Measurements from ENCODE around the gene AGBL1.

Gene AGBL1

DNA sequence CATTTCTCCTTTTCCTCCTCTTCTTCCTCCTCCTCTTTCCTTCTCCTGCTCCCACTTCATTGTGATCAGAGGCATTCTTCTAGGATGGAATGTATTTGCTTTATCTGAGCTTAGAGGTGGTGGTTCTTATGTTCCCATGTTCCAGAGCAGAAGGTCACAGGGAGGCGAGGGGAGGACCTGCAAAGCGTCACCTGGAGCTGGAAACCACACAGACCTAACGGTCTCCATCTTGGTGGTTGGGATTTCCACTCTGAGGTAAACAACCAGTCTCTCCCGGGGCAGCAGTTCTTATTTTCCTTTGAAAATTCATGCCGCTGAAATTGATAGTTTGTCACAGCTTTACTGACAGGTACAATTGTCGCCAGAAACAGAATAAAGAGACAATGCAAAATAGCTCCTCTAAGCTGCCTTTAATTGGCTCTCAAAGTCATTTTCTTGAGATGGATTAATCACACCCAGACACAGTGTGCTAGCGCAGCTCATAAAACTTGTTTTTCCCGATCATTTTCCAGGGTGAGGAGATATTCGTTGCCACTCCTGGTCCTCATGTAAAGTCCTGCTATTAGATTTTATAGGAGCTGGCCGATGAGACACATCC, 16.9 kb upstream of the AGBL1 start:
- Mint-ChIP-seq H3K4me1 (ENCODE audit: low read depth in 2 of 2) (no peaks in the 10 kb centered on the region), H3K27me3 (peaks cover 30 to 38% of the 10 kb centered on the region in 2 donors), H3K36me3 (ENCODE audit: insufficient read depth) (no peaks in the 10 kb centered on the region), H3K27ac (no peak overlapping the region), H3K4me3 (no peak overlapping the region), H3K9me3 (peaks cover 3 to 12% of the 10 kb centered on the region in 2 donors)
- ATAC-seq (replicated peaks): no peak
- DNase-seq: no peak

DNA sequence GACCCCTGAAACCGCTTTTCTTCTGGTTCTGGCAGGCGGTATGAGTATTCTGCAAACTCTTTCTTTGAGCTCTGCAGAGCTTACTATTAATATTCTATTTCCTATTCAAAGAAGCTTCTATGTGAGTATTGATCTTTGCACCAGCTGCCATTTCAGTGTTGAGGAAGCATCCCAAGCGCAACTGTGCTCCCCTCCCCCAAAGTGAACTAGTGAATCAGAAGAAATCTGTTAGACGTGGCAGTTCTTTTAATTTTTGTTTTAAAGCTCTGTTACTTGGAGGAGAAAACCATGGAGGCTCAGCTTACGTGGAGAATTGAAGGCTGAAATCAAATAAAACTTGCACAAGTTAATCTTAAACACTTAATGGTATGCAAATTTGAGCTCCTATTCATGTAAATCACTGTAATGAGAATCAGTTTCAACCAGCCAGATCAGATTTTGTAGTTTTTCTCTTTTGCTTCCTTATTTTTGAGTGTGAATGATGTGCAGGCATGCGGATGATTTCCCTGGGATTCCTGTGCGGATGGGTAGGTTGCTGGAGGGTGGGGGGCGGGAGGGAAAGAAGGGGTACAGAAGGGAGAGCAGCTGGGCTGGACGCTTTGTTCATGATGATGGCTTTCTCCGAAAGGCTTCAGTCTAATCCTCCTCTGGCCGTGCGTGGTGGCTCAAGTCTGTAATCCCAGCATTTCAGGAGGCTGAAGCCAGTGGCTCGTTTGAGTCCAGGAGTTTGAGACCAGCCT, 16.1 kb upstream of the AGBL1 start:
- ATAC-seq (replicated peaks): no peak
- H3K27me3 Mint-ChIP-seq: peaks cover 30 to 38% of the 10 kb centered on the region in 2 donors
- H3K27ac Mint-ChIP-seq: no peak overlapping the region
- H3K4me1 Mint-ChIP-seq (ENCODE audit: low read depth in 2 of 2): no peaks in the 10 kb centered on the region
- no peak overlapping the region for H3K4me3 Mint-ChIP-seq
- no peak for DNase-seq
- peaks cover 3 to 15% of the 10 kb centered on the region in 2 donors for H3K9me3 Mint-ChIP-seq
- no peaks in the 10 kb centered on the region for H3K36me3 Mint-ChIP-seq (ENCODE audit: insufficient read depth)

DNA sequence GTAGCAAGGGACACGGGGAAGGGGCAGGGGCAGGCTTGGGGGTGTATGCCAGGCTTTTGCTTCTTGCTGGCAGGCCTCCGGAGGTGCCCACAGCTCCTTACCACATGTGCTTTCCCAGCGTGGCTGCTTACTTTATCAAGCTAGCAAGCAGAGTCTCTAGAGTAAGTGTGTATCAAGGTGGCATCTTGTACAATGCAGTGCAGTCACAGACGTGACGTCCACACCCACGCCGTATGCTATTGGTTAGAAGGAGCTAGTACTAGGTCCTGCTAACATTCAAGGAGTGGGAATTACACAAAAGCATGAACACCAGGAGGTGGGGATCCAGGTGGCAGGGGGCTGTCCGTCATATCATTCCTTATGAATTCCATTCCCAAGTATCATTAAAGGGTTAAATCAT, 15.3 kb upstream of the AGBL1 start:
- peaks cover 30 to 38% of the 10 kb centered on the region in 2 donors for H3K27me3 Mint-ChIP-seq
- no peak for ATAC-seq (replicated peaks)
- peaks cover 3 to 15% of the 10 kb centered on the region in 2 donors for H3K9me3 Mint-ChIP-seq
- H3K4me1 Mint-ChIP-seq (ENCODE audit: low read depth in 2 of 2): no peaks in the 10 kb centered on the region
- no peak for DNase-seq
- H3K4me3 Mint-ChIP-seq: no peak overlapping the region
- no peak overlapping the region for H3K27ac Mint-ChIP-seq
- H3K36me3 Mint-ChIP-seq (ENCODE audit: insufficient read depth): no peaks in the 10 kb centered on the region

DNA sequence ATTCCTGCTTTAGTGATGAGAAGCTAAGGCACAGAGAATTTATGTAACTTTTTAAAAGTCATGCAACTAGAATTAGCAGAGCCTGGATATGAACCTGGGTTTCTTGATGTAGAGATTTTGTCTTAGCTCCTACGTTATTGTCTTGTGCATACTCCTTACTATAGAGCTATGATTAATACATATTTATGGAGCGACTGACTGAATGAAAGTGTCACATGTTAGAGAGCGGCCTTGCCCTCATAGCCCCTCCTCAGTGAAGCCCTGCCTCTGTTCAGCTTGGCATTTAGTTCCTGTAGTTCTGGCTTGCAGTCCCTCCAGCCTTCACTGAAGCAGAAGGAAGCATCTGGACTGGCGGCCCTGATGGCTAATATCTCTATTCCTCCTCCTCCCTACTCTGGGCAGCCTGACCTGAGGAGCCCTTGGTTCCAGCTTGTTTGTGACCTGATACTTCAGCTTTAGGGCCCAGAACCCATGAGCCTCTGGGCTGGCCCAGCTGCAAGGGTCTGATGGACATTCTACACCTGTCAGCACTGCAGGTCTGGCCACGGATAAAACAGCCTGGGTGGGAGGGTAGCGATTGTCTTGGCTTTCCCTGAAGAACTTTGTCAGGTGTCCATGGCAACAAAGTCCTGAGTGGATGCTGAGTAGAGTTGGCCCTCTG, 13.4 kb upstream of the AGBL1 start:
- Mint-ChIP-seq H3K4me1 (ENCODE audit: low read depth in 2 of 2) (no peaks in the 10 kb centered on the region), H3K27me3 (peaks cover 27 to 31% of the 10 kb centered on the region in 2 donors), H3K4me3 (no peak overlapping the region), H3K36me3 (ENCODE audit: insufficient read depth) (no peaks in the 10 kb centered on the region), H3K9me3 (peaks cover 3 to 15% of the 10 kb centered on the region in 2 donors), H3K27ac (no peak overlapping the region)
- ATAC-seq (replicated peaks) (no peak), DNase-seq (no peak)

DNA sequence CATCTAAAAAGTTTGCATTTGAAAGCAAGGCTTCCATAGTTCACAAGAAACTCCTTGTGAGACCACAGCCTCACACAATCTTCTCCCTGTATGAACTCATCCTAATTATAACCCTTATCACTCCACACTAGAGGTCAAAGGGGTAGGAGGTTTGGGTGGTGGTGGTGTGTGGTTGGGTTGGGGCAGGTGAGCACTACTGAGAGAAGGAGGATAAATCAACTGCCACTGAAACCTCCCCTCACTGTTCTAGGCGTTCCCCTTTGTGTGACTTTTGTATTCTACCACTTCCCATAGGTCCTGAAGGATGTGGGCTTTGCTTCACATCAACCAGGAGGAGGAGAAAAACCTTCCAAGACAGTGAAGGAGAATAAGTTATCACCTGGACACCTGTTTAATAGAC, 6.4 kb upstream of the AGBL1 start:
- H3K9me3 Mint-ChIP-seq: no peaks in the 10 kb centered on the region
- H3K4me1 Mint-ChIP-seq (ENCODE audit: low read depth in 2 of 2): peaks cover 0 to 2% of the 10 kb centered on the region in 2 donors
- DNase-seq (no peak), ATAC-seq (replicated peaks) (no peak)
- no peak overlapping the region for H3K4me3 Mint-ChIP-seq
- H3K36me3 Mint-ChIP-seq (ENCODE audit: insufficient read depth): no peaks in the 10 kb centered on the region
- no peak overlapping the region for H3K27ac Mint-ChIP-seq
- peaks cover 29 to 34% of the 10 kb centered on the region in 2 donors for H3K27me3 Mint-ChIP-seq

DNA sequence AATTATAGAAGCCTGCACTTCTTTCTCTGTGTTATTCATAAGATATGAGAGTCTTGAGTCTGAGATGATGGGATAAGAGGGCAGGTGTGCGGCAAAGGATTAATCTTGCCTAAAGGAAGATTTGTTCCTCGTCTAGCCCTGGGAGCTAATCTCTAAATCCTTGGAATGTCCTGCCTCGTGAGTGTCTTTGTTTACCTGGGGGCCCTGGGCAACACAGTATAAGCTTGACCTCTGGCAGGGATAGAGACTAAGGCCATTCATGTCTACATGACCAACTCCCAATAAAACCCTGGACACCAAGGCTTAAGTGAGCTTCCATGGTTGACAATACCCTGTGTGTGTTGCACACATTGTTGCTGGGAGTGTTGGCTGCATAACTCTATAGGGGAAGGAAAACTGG, 3.2 kb upstream of the AGBL1 start:
- H3K9me3 Mint-ChIP-seq: no peaks in the 10 kb centered on the region
- ATAC-seq (replicated peaks) (no peak), DNase-seq (no peak)
- H3K27me3 Mint-ChIP-seq: peaks cover 29 to 49% of the 10 kb centered on the region in 2 donors
- H3K4me1 Mint-ChIP-seq (ENCODE audit: low read depth in 2 of 2): peaks cover 0 to 2% of the 10 kb centered on the region in 2 donors
- H3K36me3 Mint-ChIP-seq (ENCODE audit: insufficient read depth): no peaks in the 10 kb centered on the region
- no peak overlapping the region for H3K4me3 Mint-ChIP-seq
- no peak overlapping the region for H3K27ac Mint-ChIP-seq

DNA sequence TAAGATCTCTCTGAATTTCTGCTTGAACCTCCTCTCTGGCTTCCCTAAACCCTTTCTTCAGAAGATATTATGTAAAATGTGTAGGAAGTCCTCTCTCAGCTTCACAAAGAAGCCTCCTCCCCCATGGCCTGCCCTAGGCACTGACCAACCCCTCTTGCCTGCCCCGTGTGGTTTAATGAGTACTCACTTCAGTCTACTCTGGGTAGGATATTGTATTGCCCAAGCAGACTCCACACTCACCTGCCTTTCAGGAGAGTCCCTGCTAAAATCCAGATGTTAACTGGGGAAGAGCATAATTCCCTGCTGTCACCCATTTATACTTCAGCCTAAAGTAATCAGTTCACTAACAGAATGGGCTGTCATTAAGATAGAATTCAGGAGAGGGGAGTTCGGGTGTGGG, 2.6 kb upstream of the AGBL1 start:
- Mint-ChIP-seq H3K9me3 (no peaks in the 10 kb centered on the region), H3K36me3 (ENCODE audit: insufficient read depth) (no peaks in the 10 kb centered on the region), H3K4me1 (ENCODE audit: low read depth in 2 of 2) (peaks cover 0 to 2% of the 10 kb centered on the region in 2 donors), H3K27ac (no peak overlapping the region), H3K27me3 (peaks cover 29 to 49% of the 10 kb centered on the region in 2 donors), H3K4me3 (no peak overlapping the region)
- DNase-seq (no peak), ATAC-seq (replicated peaks) (no peak)

DNA sequence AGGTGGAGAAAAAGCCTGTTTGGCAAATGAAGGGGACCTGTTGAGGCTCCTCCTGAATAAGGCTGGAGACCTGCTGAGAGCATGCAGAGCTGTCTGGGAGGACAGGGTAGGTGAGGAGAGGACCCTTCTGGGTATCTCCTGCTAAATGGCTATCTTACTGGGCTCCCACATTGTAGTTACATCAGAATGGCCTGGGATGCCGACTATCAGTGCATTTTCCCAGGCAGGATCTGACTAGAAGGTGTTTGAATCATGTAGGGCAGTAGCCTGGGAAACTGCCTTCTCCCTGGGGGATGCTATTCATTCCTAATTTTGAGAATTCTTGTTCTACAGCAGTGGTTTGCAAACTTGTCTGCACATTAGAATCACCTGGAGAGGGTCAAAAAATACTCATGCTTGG, 631 bp downstream of the AGBL1 start:
- Mint-ChIP-seq H3K27ac (no peak overlapping the region), H3K4me3 (no peak overlapping the region), H3K9me3 (peaks cover 0 to 1% of the 10 kb centered on the region in 2 donors), H3K4me1 (ENCODE audit: low read depth in 2 of 2) (no peaks in the 10 kb centered on the region), H3K27me3 (peaks cover 44 to 56% of the 10 kb centered on the region in 2 donors), H3K36me3 (ENCODE audit: insufficient read depth) (no peaks in the 10 kb centered on the region)
- no peak for DNase-seq
- no peak for ATAC-seq (replicated peaks)

DNA sequence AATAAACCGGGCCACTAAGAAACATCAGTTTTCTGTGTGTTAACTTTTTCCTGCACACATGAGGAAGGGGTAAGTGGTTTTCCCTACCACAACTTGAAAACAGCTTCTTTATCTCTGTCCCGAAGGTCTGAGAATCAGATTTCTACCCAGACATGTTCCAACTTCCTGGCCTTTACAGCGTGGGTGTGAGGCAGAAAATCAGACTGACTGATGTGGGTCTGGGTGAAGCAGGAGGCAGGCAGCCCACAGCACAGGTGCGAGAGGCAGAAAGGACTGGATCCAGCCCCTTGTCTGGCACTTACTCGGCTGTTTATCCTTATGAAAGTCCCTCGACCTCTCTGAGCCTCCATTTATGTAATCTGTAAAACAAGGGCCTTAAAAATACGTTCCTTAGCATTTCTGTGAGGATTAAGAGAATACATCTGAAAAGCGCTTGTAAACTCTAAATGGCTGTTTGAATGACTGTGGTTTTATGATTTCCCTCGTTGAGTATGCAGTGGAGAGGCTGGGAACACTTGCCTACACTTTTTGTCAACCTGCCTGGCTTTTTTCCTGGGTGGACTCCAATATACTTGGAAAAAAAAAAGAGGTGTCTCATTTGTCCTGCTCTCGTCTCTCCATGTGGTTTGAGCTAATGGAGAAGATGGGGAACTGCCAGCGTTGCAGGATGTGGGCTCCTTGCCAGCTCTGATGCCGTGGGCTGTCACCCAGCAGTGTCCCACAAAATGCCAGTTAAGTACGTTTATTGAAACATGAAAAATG, 3.1 kb downstream of the AGBL1 start:
- Mint-ChIP-seq H3K27me3 (peaks cover 24 to 41% of the 10 kb centered on the region in 2 donors), H3K4me1 (ENCODE audit: low read depth in 2 of 2) (no peaks in the 10 kb centered on the region), H3K9me3 (peaks cover 0 to 1% of the 10 kb centered on the region in 2 donors), H3K4me3 (no peak overlapping the region), H3K27ac (no peak overlapping the region), H3K36me3 (ENCODE audit: insufficient read depth) (no peaks in the 10 kb centered on the region)
- ATAC-seq (replicated peaks): peak; percentile 67
- DNase-seq: no peak

DNA sequence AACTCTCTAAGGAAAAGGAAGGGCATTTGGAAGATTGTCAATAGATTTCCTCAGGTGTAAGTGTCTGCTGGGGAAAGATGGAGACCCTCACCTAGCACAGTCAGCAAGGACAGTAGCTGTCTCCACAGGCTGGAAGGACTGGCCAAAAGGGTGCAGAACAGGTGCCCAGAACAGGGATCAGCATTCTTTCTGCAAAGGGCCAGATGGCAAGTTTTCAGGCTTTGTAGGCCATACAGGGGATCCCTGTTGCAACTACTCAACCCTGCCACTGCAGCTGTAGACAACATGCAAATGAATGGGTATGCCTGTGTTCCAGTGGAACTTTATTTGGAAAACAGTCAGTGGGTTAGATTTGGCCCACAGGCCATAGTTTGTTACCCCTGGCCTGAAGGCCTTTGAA, 8.1 kb downstream of the AGBL1 start:
- no peak overlapping the region for H3K27ac Mint-ChIP-seq
- H3K9me3 Mint-ChIP-seq: peaks cover 0 to 1% of the 10 kb centered on the region in 2 donors
- H3K36me3 Mint-ChIP-seq (ENCODE audit: insufficient read depth): no peaks in the 10 kb centered on the region
- no peak overlapping the region for H3K4me3 Mint-ChIP-seq
- ATAC-seq (replicated peaks) (no peak), DNase-seq (no peak)
- H3K4me1 Mint-ChIP-seq (ENCODE audit: low read depth in 2 of 2): no peaks in the 10 kb centered on the region
- H3K27me3 Mint-ChIP-seq: peaks cover 24 to 43% of the 10 kb centered on the region in 2 donors

DNA sequence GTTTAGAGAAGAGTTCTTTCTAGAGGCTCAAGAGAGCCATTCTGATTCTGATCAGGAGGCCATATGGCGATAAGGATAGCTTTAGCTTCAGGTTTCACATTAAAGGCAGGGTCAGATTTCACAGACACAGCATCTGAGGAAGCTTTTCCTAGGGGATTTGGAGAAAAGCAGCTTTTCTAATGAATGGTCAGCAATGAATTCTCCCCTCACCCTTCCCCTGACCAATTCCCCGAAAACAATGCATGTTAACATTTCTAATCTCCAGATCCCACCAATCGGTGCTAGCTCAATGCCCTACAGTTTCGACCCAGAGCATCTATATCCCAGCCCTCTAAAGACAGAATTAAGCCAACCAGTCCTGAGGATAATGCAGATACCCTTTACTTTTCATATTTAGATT, 9.8 kb downstream of the AGBL1 start:
- H3K27ac Mint-ChIP-seq: no peak overlapping the region
- no peak overlapping the region for H3K4me3 Mint-ChIP-seq
- no peaks in the 10 kb centered on the region for H3K4me1 Mint-ChIP-seq (ENCODE audit: low read depth in 2 of 2)
- ATAC-seq (replicated peaks) (no peak), DNase-seq (no peak)
- H3K9me3 Mint-ChIP-seq: no peaks in the 10 kb centered on the region
- peaks cover 10 to 34% of the 10 kb centered on the region in 2 donors for H3K27me3 Mint-ChIP-seq
- no peaks in the 10 kb centered on the region for H3K36me3 Mint-ChIP-seq (ENCODE audit: insufficient read depth)

DNA sequence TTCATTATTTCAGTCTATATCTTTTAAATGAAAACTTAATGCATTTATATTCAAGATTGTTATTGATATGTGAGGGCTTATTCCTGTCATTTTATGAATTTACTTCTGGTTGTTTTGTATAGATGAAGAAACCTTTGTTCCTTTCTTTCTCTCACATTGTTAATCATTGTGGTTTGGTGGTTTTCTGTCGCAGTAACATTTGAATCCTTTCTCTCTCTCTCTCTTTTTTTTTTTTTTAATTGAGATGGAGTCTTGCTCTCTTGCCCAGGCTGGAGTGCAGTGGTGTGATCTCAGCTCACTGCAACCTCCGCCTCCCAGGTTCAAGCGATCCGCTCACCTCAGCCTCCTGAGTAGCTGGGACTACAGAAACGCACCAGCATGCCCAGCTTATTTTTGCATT, 22.1 kb downstream of the AGBL1 start:
- peaks cover 21 to 32% of the 10 kb centered on the region in 2 donors for H3K27me3 Mint-ChIP-seq
- H3K4me1 Mint-ChIP-seq (ENCODE audit: low read depth in 2 of 2): peaks cover 0 to 6% of the 10 kb centered on the region in 2 donors
- DNase-seq (no peak), ATAC-seq (replicated peaks) (no peak)
- peak overlapping the region in 1 of 2 donors; percentile 9 for H3K27ac Mint-ChIP-seq
- H3K4me3 Mint-ChIP-seq: no peak overlapping the region
- peaks cover 2 to 13% of the 10 kb centered on the region in 2 donors for H3K9me3 Mint-ChIP-seq
- no peaks in the 10 kb centered on the region for H3K36me3 Mint-ChIP-seq (ENCODE audit: insufficient read depth)

DNA sequence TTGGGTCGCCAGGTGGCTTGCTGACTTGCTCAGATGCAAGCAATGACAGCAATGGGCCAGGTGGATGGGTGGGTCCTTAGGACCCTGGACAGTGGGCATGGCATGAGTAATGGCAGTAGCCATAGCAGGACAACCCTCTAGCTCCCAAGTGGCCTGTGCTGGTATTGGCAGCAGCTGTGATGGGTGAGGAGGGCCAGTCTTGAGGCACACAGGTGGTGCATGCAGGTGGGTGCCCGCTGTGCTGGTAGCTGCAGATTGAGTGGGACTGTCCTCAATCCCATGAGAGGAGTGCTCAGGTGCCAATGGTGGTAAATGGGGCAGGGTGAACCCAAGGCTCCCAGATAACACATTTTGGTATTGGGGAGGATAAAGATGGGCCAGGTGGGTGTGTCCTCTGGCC, 24.2 kb downstream of the AGBL1 start:
- peaks cover 19 to 35% of the 10 kb centered on the region in 2 donors for H3K27me3 Mint-ChIP-seq

More for the DNA sequence above, 24.2 kb downstream of the AGBL1 start:
- ATAC-seq (replicated peaks): no peak
- DNase-seq: no peak
- H3K36me3 Mint-ChIP-seq (ENCODE audit: insufficient read depth): no peaks in the 10 kb centered on the region
- no peak overlapping the region for H3K27ac Mint-ChIP-seq
- H3K4me3 Mint-ChIP-seq: no peak overlapping the region
- peaks cover 0 to 6% of the 10 kb centered on the region in 2 donors for H3K4me1 Mint-ChIP-seq (ENCODE audit: low read depth in 2 of 2)
- peaks cover 2 to 13% of the 10 kb centered on the region in 2 donors for H3K9me3 Mint-ChIP-seq

All from effector memory CD8-positive, alpha-beta T cell (primary cell).